Activated CD4-positive, CD25-positive, alpha-beta regulatory T cell (primary cell): ENCODE measurements around the gene S100A5.

Source experiments
- DNase-seq, 4 experiments: peaks; one replicate each; lab custom pipeline; 2025; lab: John Stamatoyannopoulos, UW

Gene S100A5

DNA sequence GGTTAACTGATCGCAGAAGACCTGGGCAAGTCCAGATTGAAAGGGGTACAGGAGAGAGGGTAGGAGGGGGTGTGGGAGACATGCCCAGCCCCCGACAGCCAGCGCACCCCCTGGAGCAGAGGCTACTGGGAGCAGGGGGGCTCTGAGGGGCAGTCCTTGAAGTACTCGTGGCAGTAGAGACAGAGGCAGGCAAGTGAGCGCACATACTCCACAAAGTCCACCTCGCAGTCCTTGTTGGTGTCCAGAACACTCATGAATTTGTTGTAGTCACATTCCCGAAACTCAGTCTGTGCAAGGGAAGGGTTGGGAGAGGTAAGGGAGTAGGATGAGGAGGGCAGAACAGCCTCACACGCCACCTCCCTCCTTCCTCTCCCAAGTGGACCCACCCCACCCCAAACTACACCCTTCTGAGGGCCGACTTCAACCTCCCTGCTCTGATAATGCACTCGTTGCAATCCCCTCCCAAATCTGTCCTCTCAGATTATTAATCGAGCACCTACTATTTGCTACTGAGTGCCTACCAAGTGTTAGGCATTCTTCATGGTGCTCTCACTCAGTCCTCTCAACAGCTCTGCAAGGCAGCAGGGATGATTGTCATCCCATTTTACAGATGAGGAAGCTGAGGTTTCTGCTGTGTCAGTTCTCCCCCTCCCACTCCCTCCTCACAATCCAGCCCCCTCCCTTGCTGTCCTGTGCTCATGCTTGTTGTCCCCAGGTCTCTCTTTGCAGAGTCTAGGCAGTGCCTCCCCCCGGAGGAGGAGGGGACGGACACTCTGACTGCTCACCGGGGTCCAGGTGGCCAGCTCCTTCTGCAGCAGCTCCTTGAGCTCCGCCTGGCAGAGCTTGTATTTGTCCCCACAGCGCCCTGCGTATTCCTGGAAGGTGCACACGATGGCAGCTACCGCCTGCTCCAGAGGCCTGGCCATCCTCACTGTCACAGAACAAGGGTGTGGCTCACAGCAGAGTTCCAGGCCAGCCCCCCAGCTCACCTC is 7.1 kb upstream of the S100A5 start:
- no peak for DNase-seq

DNA sequence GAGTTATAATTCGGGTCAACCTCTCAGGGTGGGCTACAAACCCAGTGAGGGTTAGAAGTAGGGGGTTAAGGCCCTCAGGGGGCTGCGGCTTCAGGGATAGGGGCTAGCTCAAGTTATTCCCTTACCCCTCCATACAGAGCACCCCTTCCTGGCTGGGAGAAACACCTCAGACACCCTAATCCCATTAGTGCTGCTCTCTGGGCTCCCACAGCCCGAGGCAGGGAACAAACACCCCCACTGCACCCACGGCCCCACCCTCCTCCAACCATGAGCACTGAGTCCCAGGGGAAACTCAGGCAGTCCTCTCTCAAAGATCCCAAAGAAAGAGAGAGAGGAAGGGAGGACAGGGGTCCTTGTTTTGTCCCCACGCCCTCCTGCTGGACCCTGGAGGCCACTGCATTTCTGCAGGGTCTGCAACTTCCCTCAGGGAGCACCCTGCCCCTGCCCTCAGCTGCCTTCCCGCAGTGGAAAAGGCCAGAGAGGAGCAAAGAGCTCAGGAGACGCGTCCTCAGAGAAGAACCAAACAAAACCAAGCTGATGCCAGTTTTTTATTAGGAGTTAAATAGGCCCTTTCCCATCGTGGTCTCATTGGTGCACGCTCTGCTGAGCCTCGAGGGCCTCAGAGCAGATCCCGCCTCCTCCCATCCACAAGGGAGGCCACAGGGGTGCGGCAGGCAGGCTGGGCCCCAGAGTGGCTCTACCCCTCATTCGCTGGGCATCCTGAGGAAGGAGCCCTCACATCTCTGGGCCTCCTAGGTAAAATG is 6.2 kb upstream of the S100A5 start:
- no peak for DNase-seq

DNA sequence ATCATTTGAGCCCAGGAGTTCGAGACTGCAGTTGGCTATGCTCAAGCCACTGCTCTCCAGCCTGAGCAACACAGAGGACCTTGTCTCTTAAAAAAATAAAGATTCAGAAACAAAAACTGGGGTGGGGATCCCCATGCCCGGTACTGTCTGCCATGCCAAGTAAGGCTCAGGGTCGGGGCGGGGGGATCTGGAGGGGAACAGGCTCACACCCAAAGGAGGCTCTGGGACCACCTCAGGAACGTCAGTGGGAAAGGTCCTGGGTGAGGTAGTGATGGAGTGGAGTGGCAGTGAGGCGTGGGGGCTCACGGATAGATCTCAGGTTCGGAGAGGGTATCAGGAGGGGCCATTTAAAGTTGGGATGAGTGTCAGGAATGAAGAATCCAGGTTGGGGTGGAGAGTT is 5.6 kb upstream of the S100A5 start:
- no peak for DNase-seq

DNA sequence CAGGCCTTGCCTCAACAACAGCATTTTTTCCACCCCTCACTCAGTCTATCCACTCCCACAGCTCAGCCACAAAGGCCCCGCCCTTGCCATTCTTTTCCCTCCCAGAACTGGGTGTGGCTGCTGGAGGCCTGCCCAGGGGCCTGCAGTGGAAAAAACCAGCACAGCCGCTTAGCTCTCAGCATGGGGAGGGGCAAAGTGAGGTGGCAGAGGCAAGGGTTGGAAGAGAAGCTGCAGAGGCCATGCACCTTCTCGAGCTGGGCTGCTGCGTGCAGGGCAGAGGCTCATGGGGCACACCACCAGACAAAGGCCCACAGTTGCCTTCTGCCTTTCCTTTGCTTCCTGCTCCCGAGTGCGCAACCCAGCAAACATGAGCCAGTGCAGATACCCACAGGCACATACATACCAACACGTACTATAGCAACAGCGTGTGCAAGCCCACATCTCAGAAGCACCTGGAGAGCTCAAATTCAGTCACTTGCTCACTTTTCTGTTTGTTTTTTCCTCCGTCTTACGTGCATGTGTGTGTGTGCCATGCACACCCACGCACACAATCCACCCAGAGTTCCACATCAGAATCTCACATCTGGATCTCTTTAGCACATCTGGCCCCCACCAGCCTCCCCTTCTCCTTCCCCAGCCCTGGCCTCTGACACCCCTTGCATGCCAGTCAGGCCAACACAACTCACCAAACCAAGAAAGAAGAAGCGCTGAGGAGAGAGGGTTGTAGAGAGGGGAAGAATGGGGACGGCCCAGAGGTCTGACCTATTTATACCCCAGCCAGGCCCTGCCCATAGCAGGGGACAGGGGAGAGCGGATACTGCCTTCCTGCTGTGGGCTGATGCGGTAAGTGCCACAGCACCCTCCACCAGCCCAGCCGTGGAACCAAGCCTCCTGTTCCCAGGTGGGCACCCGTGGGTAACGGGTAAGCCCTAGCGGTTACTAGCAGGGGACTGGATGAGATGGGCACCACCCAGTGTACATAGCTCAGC is 4.6 kb upstream of the S100A5 start, which contains the start of gene S100A4:
Gene S100A4 (minus strand): TSS at position 740 of the 989 bp plus-strand sequence. CDS start 1,012 bp downstream, outside the sequence.
- peak; percentile 58 to 76 (median 66) for DNase-seq

DNA sequence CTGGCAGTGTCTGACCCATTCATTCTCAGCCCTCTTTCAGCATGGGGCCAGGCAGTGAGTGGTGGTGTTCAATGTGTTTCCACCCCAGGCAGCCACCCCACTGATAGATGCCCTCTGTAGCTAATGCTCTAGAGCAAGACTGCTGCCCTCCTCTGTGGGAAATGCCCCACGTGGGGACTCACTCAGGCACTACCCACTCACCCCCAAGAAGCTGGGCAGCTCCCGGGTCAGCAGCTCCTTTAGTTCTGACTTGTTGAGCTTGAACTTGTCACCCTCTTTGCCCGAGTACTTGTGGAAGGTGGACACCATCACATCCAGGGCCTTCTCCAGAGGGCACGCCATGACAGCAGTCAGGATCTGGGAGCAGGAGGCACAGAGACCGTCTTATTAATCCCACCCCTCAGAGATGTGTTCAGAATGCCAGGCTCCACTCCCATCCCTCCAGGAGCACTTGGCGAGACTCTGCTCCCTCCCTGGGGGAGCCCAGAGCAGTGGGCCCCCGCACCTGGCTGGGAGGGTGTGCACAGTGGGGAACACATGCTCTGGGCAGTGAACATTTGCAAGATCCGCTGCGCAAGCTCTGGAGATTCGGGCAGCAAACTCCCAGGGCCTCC is 3.8 kb upstream of the S100A5 start:
- no peak for DNase-seq

DNA sequence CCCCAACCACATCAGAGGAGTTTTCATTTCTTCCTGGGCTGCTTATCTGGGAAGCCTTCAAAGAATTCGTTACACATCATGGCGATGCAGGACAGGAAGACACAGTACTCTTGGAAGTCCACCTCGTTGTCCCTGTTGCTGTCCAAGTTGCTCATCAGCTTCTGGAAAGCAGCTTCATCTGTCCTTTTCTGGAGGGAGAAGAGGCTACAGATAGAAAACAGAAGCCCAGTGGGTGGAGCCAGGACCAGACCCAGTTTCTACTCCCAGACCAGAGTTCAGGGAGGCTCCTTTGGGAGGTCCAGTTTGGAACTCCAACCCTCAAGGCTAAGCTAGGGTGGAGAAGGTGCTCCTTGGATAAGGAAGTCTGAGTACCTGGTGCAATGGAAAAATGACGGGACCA is 3.0 kb upstream of the S100A5 start:
- no peak for DNase-seq

DNA sequence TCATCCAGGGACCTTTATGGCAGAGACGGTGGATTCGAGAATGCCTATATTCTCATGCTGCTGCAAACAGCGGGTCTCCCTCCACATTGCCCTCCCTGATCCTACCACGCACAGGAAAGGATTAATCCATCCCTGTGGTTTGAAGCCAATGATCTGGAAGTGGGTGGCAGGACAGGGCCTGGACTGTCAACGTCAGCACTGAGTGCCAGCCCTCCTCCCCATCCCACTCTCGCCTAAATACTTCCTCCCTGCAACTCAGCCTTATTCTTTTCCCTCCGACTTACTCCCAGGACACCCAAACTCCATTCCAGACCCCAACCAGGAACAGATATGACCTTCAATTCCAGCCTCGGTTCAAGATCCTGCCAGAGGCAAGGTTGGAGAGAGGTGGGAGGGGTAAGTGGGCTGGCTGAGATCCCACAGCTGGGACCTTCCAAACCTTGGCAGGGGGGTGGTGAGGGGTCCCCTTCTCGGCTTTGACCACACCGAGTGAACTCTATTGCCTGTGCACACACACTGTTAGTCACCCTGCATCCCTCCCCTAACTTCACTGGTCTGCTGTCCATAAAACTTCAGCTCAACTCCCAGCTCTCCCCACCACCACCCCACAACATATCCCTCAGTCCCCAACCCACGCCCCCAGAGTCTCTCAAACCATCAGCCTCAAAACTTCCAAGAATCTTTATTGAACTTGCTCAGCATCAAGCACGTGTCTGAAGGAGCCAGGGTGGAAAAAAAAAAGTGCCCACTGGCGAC is 2.4 kb upstream of the S100A5 start:
- DNase-seq = no peak

DNA sequence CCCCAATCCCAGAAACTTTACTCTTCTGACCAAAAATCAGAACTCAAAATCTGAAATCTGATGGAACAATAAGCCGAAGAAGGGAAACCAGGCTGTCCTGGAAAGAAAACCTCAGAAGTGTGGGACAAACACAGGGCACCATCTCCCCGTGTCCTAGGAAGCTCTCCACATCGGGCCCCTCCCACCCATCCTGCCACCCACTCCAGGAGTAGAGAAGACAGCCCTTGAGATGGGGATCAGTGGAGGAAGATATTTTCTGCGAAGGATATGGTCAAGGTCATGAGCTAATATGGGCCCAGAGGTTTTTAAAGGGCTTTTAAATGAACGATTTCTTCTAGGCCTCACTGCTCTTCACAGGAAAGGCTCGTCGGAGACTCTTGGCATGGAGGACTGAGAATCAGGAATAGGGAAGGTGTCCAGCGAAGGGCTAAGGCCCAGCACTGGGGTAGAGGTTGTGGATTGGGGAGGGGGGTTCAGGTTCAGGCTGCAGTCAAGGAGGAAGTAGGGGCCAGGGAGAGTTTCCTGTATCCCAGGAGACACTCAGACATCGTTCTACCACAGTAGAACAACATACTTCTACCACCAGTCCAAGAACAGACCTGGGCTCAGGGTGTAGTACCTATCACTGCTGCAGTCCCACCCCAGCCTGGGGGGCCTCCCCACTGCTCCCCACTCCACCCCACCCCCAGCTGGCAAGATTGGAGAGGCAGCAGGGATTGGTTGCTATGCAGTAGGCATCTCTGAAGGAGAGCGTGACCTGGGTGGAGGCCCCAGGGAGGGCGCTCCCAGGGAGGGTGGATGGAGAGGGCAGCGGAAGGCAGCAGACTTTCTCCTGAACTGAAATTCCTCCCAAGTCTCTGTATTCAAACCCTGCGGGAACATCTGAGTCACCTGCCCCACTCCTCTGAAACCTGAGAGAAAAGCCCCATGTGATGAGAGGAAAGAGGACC is 1.2 kb upstream of the S100A5 start:
- no peak for DNase-seq

DNA sequence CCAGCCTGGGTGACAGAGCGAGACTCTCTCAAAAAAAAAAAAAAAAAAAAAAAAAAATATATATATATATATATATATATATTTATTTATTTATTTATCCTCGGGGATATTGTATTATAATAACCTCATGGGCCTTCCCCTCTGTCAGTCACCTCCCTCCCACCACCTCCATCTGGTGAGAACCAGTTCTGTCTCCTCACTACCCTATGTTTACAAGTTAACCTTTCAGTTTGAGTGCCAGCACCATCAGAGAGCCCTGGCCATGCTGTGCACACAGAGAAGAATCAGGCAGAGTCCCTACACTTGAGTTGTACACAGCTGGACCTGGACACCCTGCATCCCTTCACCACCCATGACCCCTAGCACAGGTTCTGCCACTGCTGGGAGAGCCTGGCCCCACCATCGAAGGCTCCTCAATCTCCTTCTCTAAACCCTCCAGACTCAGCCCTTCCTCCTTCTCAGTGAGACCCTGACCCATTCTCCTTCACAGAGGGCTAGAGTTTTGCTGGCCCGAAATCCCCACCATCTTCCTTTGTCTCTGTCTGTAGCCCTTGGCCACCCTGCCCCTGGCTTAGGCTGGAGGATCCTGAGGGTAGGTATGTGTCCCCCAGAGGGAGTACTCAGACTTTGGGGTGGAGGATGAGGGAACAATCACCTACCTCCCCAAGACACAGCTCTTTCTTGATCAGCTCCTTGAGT is 1.2 kb downstream of the S100A5 start:
- no peak for DNase-seq

DNA sequence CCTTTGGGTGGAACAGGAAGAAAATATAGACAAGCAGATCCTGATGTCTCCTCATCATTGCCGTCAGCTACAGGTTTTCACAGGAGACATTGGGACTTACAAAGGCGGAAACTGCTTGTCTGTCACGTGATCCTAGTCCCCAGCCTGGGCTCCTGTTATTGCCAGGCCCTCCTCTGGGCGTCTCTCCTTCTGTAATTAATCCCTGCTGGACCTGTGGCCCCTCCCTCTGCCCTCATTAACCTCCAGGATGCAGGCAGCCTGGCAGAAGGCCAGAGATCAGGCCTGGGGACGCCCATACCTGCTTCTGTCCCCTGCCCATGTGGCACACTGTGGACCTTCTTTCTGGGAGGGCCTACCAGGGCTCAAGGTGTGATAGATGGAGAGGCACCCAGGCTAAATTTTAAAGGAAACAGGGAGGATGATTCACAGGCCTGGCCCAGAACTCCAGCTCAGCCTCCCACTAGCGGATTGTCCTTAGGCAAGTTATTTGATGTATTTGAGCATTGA is 2.4 kb downstream of the S100A5 start:
- no peak for DNase-seq

DNA sequence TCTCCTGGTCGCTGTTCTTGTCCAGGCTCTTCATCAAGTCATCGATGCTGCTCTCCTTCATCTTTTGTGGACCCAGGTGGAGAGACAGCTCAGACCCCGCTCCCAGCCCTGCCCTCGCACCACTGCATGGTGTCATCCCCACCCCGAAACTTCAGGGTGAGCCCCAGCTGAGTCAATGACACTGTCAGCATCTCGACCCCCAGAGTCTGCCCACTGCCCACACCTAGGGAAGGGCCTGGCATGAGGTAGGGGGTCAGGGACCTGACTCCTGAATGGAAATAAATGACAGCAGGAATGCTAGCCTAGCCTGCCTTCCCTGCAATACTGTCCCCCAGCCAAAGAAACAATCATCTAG is 3.4 kb downstream of the S100A5 start:
- DNase-seq = no peak

DNA sequence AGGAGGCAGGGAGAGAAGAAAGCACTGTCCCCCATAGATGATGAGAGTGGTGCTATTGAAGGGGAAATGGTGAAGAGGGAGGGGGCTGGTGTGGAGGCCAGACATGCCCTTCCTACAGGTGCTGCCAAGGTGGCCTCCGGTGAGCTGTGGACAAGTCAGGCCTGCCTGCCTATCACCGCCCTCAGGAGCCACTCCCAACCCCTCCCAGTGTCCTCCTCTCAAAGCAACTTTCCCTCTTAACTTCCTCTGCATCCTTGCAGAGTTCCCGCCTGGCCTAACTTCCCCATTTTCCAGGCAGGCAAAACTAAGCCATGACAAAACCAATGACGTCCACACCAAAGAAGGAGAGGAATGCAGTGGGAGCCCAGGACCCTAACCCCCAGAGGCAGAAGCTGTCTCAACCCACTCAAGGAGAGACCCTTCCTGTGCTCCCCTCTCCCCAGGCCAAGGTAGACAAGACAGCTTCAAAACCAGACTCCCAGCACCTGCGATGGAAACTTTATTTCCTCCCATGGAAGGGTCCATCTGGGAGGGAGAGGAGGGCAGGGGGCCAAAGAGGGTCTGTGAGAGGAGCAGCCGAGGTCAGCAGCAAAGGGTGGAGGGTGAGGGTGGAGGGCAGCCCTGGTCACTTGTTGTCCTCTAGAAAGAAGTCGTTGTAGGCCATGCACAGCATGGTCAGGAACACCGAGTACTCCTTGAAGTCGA is 3.9 kb downstream of the S100A5 start:
- DNase-seq = no peak

DNA sequence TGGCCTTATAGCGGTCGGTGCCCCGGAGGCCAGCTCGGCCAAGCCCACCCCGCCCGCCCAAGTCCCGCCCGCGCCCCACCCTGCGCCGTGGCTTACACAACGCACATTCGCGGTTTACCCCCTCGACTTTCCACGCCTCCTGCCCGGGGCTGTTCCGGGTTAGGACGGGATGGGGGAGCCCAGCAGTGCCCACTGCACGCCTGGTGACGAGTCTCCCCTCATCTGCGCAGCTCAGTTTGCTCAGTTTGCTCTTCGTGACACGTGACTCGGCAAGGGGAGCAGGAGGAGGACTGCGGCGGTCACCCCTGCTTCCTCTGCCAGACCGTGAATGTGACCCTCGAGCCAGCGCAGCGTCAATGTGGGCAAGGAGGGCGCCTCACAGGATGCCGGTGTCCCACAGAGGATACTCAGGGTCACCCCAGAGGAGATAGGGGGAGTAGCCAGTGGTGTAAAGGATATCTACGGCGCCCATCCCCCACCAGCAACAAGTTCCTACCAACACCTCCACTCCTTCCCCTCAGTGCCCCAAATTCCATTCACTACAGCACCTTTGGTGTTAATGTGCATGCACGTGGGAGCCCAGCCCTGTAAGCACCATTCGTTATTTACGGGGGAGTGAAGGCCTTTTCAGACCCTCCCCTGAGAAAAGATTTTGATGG is 4.6 kb downstream of the S100A5 start:
- DNase-seq = peak; percentile 49 to 74 (median 60)

DNA sequence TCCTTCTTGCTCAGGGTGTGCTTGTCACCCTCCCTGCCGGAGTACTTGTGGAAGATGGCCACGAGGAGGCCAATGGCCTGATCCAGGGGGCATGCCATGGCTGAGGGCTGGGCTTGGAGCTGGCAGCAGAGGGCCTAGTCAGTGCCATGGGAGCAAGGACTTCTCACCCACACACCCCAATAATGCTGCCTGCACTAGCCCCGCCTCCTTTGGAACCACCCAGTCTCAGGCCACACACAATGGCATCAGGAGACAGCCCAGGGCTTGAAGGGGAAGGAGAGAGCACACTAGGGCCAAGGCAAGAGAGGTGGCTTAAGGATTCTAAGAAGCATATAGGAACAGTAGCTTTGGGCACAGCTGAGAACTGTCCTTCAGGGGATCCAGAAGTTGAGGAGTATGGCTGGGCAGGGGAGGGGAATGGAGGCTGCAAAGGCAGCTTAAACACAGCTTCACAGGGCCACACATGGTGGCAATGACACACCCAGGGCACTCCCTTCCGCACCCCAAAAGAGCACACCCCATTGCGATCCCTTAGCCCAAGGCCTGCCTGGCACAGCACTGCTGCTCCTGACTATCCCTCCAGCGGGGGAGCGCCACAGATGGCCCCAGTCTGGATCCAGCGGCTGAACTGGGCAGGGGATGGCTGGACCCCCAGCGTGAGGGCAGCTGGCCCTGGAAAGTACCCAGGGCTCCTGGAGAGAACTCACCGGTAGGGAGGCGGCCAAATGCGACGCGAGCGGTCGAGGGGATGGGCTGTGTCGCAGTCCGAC is 5.3 kb downstream of the S100A5 start, which contains the start of gene S100A6:
Gene S100A6 (minus strand): TSS at position 750 of the 770 bp plus-strand sequence. CDS start 652 bp downstream, at position 98.
- DNase-seq = peak in 1 of 4 experiments; percentile 29

DNA sequence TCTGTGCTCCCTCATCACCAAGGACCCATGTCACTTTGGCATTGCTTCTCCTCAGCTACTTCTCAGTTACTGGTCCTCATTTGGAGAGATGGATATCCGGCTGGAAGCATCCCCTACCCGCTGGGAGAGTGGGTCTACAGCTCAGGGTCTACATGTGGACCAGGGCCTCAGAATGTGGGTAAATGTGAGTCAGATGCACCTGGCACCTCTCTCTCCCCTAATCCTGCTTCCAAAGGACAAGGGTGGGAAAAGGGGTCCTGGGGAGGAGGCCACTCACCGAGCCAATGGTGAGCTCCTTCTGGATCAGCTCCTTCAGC is 5.9 kb downstream of the S100A5 start:
- DNase-seq = no peak

DNA sequence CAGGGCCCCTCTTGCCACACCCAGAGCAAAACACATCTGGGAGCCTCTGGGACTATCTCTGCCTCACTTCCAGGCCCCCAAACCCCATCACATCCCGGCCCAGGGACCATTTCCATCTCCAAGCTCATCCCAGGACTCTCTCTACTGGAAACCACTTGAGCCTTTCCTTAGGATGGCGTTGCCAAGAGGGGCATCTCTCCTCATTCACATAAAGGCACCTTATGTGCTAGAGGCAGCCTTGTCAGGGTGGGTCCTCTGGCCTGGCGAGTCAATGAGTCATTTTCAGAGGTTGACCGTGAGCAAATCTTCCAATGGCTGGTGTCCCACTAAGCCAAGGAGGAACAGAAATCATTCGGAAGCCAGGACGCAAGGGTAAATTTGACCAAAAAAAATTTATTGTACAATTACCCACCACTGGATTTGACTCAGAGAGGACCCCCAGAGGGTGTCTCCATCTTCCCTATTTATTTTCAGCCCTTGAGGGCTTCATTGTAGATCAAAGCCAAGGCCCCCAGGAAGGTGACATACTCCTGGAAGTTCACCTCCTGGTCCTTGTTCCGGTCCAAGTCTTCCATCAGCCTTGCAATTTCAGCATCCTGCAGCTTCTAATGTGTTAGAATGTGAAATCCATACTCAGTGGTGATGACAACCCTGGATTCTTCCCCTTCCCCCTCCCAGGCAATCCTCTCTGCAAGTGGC is 6.4 kb downstream of the S100A5 start:
- no peak for DNase-seq
